Naive thymus-derived CD4-positive, alpha-beta T cell (primary cell): Measurements from ENCODE around the gene TTC31. TPM values are rescaled to one million over a fixed set of nuclear protein-coding genes. Genes with fewer than 3 reads are reported as not detected.

ENCODE experiments used
- ATAC-seq: fragments of 150-1000 bp; cut with Tn5 transposase; 2 replicates; pipeline ENCODE4 v1.10.0; 2021; ENCODE audit warnings: mild to moderate bottlenecking, moderate library complexity
- CTCF ChIA-PET: fragments of 350-600 bp; sonication (Branson Sonifier 250); formaldehyde crosslinking; loops from one replicate; lab custom pipeline; 2021; ENCODE audit warnings: antibody characterized with exemption; lab: Charles Lee
- POLR2A ChIA-PET: fragments of 350-600 bp; sonication (Branson Sonifier 250); formaldehyde crosslinking; loops from one replicate; lab custom pipeline; 2021; ENCODE audit warnings: antibody characterized with exemption, inconsistent platforms; lab: Charles Lee
- DNase-seq, 9 donors: peaks; one replicate each; pipeline versions ENCODE4 v3.0.0 to v3.0.0-alpha.2; 2020 to 2022; ENCODE audit warnings: mixed read lengths in 1 of 9
- H3K27ac ChIP-seq: one replicate; pipeline ENCODE4 v1.7.0; 2013; ENCODE audit warnings: mild to moderate bottlenecking, low read depth, low read length, moderate library complexity
- H3K27me3 ChIP-seq, 2 donors: one replicate each; pipeline ENCODE4 v1.7.0; 2013; ENCODE audit warnings: low read length in 2 of 2, mild to moderate bottlenecking in 2 of 2, moderate library complexity in 2 of 2; ENCODE audit not compliant: control insufficient read depth in 2 of 2, insufficient read depth in 2 of 2
- H3K36me3 ChIP-seq, 3 experiments: 1 replicate in 2 of 3; 2 replicates in 1 of 3; pipeline ENCODE4 v1.7.0; 2013; ENCODE audit warnings: low read length in 3 of 3, mild to moderate bottlenecking in 3 of 3, moderate library complexity in 1 of 3; ENCODE audit not compliant: insufficient read depth in 3 of 3, control insufficient read depth in 2 of 3
- H3K4me1 ChIP-seq, 2 donors: one replicate each; pipeline ENCODE4 v1.7.0; 2013; ENCODE audit warnings: low read length in 2 of 2, mild to moderate bottlenecking in 2 of 2, moderate library complexity in 1 of 2; ENCODE audit not compliant: control insufficient read depth in 2 of 2, insufficient read depth in 2 of 2
- H3K4me3 ChIP-seq: 2 replicates; pipeline ENCODE4 v1.7.0; 2013; ENCODE audit warnings: mild to moderate bottlenecking, low read length
- H3K9me3 ChIP-seq, 3 experiments: 1 replicate in 2 of 3; 2 replicates in 1 of 3; pipeline ENCODE4 v1.7.0; 2013; ENCODE audit warnings: low read length in 3 of 3; ENCODE audit not compliant: control insufficient read depth in 2 of 3
- H3K27ac Mint-ChIP-seq, 9 donors: one replicate each; pipeline ENCODE4 v1.8.0; 2020 to 2022; ENCODE audit warnings: mixed read lengths in 9 of 9, mild to moderate bottlenecking in 8 of 9, moderate library complexity in 5 of 9, inconsistent platforms in 2 of 9
- H3K27me3 Mint-ChIP-seq, 5 donors: one replicate each; pipeline ENCODE4 v1.8.0; 2021 to 2022; ENCODE audit warnings: mixed read lengths in 5 of 5, mild to moderate bottlenecking in 1 of 5
- H3K36me3 Mint-ChIP-seq, 5 donors: one replicate each; pipeline ENCODE4 v1.8.0; 2020 to 2022; ENCODE audit warnings: mixed read lengths in 5 of 5, mild to moderate bottlenecking in 3 of 5, inconsistent platforms in 1 of 5
- H3K4me1 Mint-ChIP-seq, 7 donors: one replicate each; pipeline ENCODE4 v1.8.0; 2020 to 2022; ENCODE audit warnings: mixed read lengths in 7 of 7, mild to moderate bottlenecking in 3 of 7, inconsistent platforms in 1 of 7
- H3K4me3 Mint-ChIP-seq, 10 donors: one replicate each; pipeline ENCODE4 v1.8.0; 2020 to 2022; ENCODE audit warnings: mild to moderate bottlenecking in 10 of 10, mixed read lengths in 10 of 10, moderate library complexity in 6 of 10, inconsistent platforms in 2 of 10
- H3K9me3 Mint-ChIP-seq, 11 donors: one replicate each; pipeline ENCODE4 v1.8.0; 2020 to 2022; ENCODE audit warnings: mixed read lengths in 11 of 11, mild to moderate bottlenecking in 4 of 11, inconsistent platforms in 1 of 11, moderate library complexity in 1 of 11
- intact Hi-C, 2 donors: fragments of 100-400 bp; cut with micrococcal nuclease; formaldehyde crosslinking; loops; one replicate each; pipeline ENCODE4 v1.15.1; 2023
- polyA plus RNA-seq, 2 donors: library from polyadenylated mRNA; unstranded; fragments of 300-500 nt; fragmentation: Illumina TruSeq; gene quantifications; one replicate each; pipeline ENCODE4 v1.2.3, GENCODE V29; 2021
- total RNA-seq, 6 experiments: library from RNA in 5 of 6; stranded (reverse) in 5 of 6; gene quantifications; 1 replicate in 5 of 6; 2 replicates in 1 of 6; pipeline ENCODE4 v1.2.3 and lab custom pipeline; 2021 to 2026

TTC31 gene
- total and polyA plus RNA-seq, 7 experiments from 2014 or later: 19.8 to 50.4 (median 35.9) TPM

- peaks cover 25 to 50% (median 43%) of the 10 kb centered on the region in 7 donors for H3K4me1 Mint-ChIP-seq
- Histone ChIP-seq H3K4me3 (peak overlapping the region; percentile 94), H3K9me3 (no peaks in the 10 kb centered on the region), H3K27ac (peak overlapping the region; percentile 85), H3K36me3 (peaks cover 0 to 47% (median 6%) of the 10 kb centered on the region in 3 experiments), H3K27me3 (no peaks in the 10 kb centered on the region), H3K4me1 (peaks cover 11 to 25% of the 10 kb centered on the region in 2 donors)
- peak in 2 of 9 donors; percentile 23 to 25 for DNase-seq
- peak overlapping the region; percentile 91 to 98 (median 94) for H3K4me3 Mint-ChIP-seq
- CTCF ChIA-PET: interaction anchor here (0.7 to 2.6 kb wide), 4 partner anchors 19 to 323 kb away, joined by 3 to 19 read pairs (median 4); partner anchors contain the start of genes CCDC142 and TTC31
- peaks cover 8 to 37% (median 26%) of the 10 kb centered on the region in 5 donors for H3K36me3 Mint-ChIP-seq
- no peaks in the 10 kb centered on the region for H3K9me3 Mint-ChIP-seq
- POLR2A ChIA-PET: interaction anchor here (0.8 to 4.2 kb wide), 15 partner anchors 10 to 700 kb away, joined by 3 to 28 read pairs (median 4); partner anchors contain the start of genes CCDC142, PCGF1, STAMBP and TLX2
- intact Hi-C loops: loop anchor here (1.0 to 5.0 kb wide), 17 partner anchors 12 to 791 kb away; partner anchors contain the start of genes C2orf81 (in 2 of the 2), DOK1 (in 2 of the 2), MOB1A (in 2 of the 2) and MRPL53 (in 2 of the 2)
- H3K27me3 Mint-ChIP-seq: no peaks in the 10 kb centered on the region
- H3K27ac Mint-ChIP-seq: peak overlapping the region; percentile 88 to 97 (median 93)
- peak; percentile 3 for ATAC-seq
Observed at GRCh38 chr2:74528600-74529356, 45.9 kb downstream of the TTC31 start.

GRCh38 chr2:74529357-74530238 lies 46.7 kb downstream of the TTC31 start, which contains the start of the genes AUP1 and HTRA2:
Gene AUP1 (minus strand): TSS chr2:74529706. CDS start chr2:74529629, 77 bp downstream.
Gene HTRA2 (plus strand): TSS chr2:74529933. CDS start chr2:74530007, 74 bp downstream.
- Histone ChIP-seq H3K9me3 (no peaks in the 10 kb centered on the region), H3K4me1 (peaks cover 11 to 25% of the 10 kb centered on the region in 2 donors), H3K27ac (peak within 1 kb of the TSS; percentile 85), H3K4me3 (peak within 1 kb of the TSS; percentile 94), H3K27me3 (no peaks in the 10 kb centered on the region), H3K36me3 (peaks cover 0 to 47% (median 6%) of the 10 kb centered on the region in 3 experiments)
- peaks cover 8 to 37% (median 26%) of the 10 kb centered on the region in 5 donors for H3K36me3 Mint-ChIP-seq
- H3K4me3 Mint-ChIP-seq: peak within 1 kb of the TSS; percentile 91 to 98 (median 94)
- peak within 1 kb of the TSS; percentile 88 to 97 (median 93) for H3K27ac Mint-ChIP-seq
- peaks cover 25 to 50% (median 43%) of the 10 kb centered on the region in 7 donors for H3K4me1 Mint-ChIP-seq
- ChIA-PET POLR2A (interaction anchor here (0.7 to 4.2 kb wide), 22 partner anchors 9 to 707 kb away, joined by 3 to 28 read pairs (median 4); partner anchors contain the start of genes BOLA3, CCDC142, PCGF1 and STAMBP), CTCF (interaction anchor here (0.7 to 2.6 kb wide), 4 partner anchors 19 to 324 kb away, joined by 3 to 19 read pairs (median 4); partner anchors contain the start of genes CCDC142 and TTC31)
- intact Hi-C loops: loop anchor here (1.0 to 10.0 kb wide), 22 partner anchors 13 to 1297 kb away; partner anchors contain the start of genes C2orf81 (in 2 of the 2), DOK1 (in 2 of the 2), MOB1A (in 2 of the 2) and MRPL53 (in 2 of the 2)
- DNase-seq: peak; percentile 75 to 92 (median 83)
- no peaks in the 10 kb centered on the region for H3K27me3 Mint-ChIP-seq
- no peaks in the 10 kb centered on the region for H3K9me3 Mint-ChIP-seq
- peak; percentile 90 for ATAC-seq

- Mint-ChIP-seq H3K36me3 (peaks cover 8 to 37% (median 26%) of the 10 kb centered on the region in 5 donors), H3K27me3 (no peaks in the 10 kb centered on the region), H3K9me3 (no peaks in the 10 kb centered on the region), H3K4me3 (peak overlapping the region; percentile 91 to 98 (median 94)), H3K27ac (peak overlapping the region; percentile 48 to 97 (median 92)), H3K4me1 (peaks cover 25 to 50% (median 43%) of the 10 kb centered on the region in 7 donors)
- intact Hi-C loops: loop anchor here (5.0 to 10.0 kb wide), 5 partner anchors 196 to 1298 kb away; partner anchors contain the start of genes CCT7 (in 1 of the 2), PRADC1 (in 1 of the 2) and STAMBP (in 1 of the 2)
- Histone ChIP-seq H3K27me3 (no peaks in the 10 kb centered on the region), H3K9me3 (no peaks in the 10 kb centered on the region), H3K4me1 (peaks cover 11 to 25% of the 10 kb centered on the region in 2 donors), H3K27ac (peak overlapping the region; percentile 85), H3K4me3 (peak overlapping the region; percentile 94), H3K36me3 (peaks cover 0 to 47% (median 6%) of the 10 kb centered on the region in 3 experiments)
- DNase-seq: peak in 6 of 9 donors; percentile 19 to 50 (median 34)
- ChIA-PET CTCF (interaction anchor here (1.3 to 2.9 kb wide), 8 partner anchors 20 to 280 kb away, joined by 3 to 22 read pairs (median 6); partner anchors contain the start of genes CCDC142, TTC31 and WBP1), POLR2A (interaction anchor here (0.7 to 4.2 kb wide), 15 partner anchors 14 to 702 kb away, joined by 3 to 28 read pairs (median 5); partner anchors contain the start of genes BOLA3, CCDC142, PCGF1 and STAMBP)
- peak; percentile 43 for ATAC-seq
Observed at GRCh38 chr2:74530239-74531187, 47.6 kb downstream of the TTC31 start.

GRCh38 chr2:74531666-74532065 lies 48.8 kb downstream of the TTC31 start:
- peak overlapping the region in 5 of 9 donors; percentile 4 to 97 (median 92) for H3K27ac Mint-ChIP-seq
- peaks cover 25 to 44% (median 38%) of the 10 kb centered on the region in 7 donors for H3K4me1 Mint-ChIP-seq
- peaks cover 0 to 41% (median 2%) of the 10 kb centered on the region in 3 experiments for H3K36me3 ChIP-seq
- DNase-seq (no peak), ATAC-seq (no peak)
- no peaks in the 10 kb centered on the region for H3K27me3 Mint-ChIP-seq
- H3K27ac ChIP-seq: no peak overlapping the region
- peaks cover 3 to 30% (median 19%) of the 10 kb centered on the region in 5 donors for H3K36me3 Mint-ChIP-seq
- intact Hi-C loops: loop anchor here (1.0 to 10.0 kb wide), 10 partner anchors 48 to 1299 kb away; partner anchors contain the start of genes CCT7 (in 1 of the 2), PRADC1 (in 1 of the 2), STAMBP (in 1 of the 2) and TTC31 (in 1 of the 2)
- no peaks in the 10 kb centered on the region for H3K9me3 Mint-ChIP-seq
- ChIA-PET POLR2A (interaction anchor here (0.9 to 4.2 kb wide), 7 partner anchors 15 to 73 kb away, joined by 3 to 28 read pairs (median 5); partner anchors contain the start of genes CCDC142, PCGF1, TTC31 and WBP1), CTCF (interaction anchor here (0.6 to 2.9 kb wide), 19 partner anchors 11 to 707 kb away, joined by 3 to 22 read pairs (median 5); partner anchors contain the start of genes CCDC142, INO80B, MRPL53 and PCGF1)
- no peaks in the 10 kb centered on the region for H3K27me3 ChIP-seq
- H3K4me1 ChIP-seq: peaks cover 11 to 25% of the 10 kb centered on the region in 2 donors
- no peaks in the 10 kb centered on the region for H3K9me3 ChIP-seq
- H3K4me3 Mint-ChIP-seq: peak overlapping the region in 9 of 10 donors; percentile 17 to 98 (median 91)
- no peak overlapping the region for H3K4me3 ChIP-seq
